NCI-H1694 treated with DMSO at 0.1 percent for 48 hours (cell line): ENCODE results near the gene PICK1.
"Not testable (repeated sequence)": the region's sequence is repeated elsewhere in the genome, so short reads cannot be mapped to it uniquely, and the experiment has no call there.

Experiments used
- DNase-seq: peaks from one replicate; lab custom pipeline; 2025; lab: John Stamatoyannopoulos, UW

Gene PICK1

GRCh38 chr22:38117556-38117955 lies 60.4 kb downstream of the PICK1 start:
- DNase-seq, result not testable (repeated sequence)

GRCh38 chr22:38118182-38118581 lies 61.0 kb downstream of the PICK1 start:
- DNase-seq, result no peak

- not testable (repeated sequence) for DNase-seq
Observed at GRCh38 chr22:38118747-38119146, 61.5 kb downstream of the PICK1 start.

- no peak for DNase-seq
Observed at GRCh38 chr22:38120359-38121110, 63.3 kb downstream of the PICK1 start.

- DNase-seq, result no peak
Observed at GRCh38 chr22:38122616-38123015, 65.4 kb downstream of the PICK1 start.

GRCh38 chr22:38124236-38124974 lies 67.2 kb downstream of the PICK1 start:
- no peak for DNase-seq

GRCh38 chr22:38125038-38125610 lies 67.9 kb downstream of the PICK1 start:
- DNase-seq, result no peak
